DND-41 (cell line): ENCODE data around the gene TMEM223.

Experiments used
- EZH2 ChIP-seq: IDR thresholded peaks from 3 replicates; pipeline ENCODE4 v1.6.1; 2012; ENCODE audit warnings: borderline replicate concordance, low read depth, mild to moderate bottlenecking, moderate library complexity, low read length, inconsistent platforms; ENCODE audit not compliant: severe bottlenecking
- TF ChIP-seq, protein P1 (sequence below): IDR thresholded peaks from 2 replicates; pipeline ENCODE4 v1.5.1; 2012; ENCODE audit warnings: borderline replicate concordance, low read length, moderate library complexity, mild to moderate bottlenecking; ENCODE audit not compliant: poor library complexity, severe bottlenecking; ENCODE audit errors: extremely low read depth

DNA sequence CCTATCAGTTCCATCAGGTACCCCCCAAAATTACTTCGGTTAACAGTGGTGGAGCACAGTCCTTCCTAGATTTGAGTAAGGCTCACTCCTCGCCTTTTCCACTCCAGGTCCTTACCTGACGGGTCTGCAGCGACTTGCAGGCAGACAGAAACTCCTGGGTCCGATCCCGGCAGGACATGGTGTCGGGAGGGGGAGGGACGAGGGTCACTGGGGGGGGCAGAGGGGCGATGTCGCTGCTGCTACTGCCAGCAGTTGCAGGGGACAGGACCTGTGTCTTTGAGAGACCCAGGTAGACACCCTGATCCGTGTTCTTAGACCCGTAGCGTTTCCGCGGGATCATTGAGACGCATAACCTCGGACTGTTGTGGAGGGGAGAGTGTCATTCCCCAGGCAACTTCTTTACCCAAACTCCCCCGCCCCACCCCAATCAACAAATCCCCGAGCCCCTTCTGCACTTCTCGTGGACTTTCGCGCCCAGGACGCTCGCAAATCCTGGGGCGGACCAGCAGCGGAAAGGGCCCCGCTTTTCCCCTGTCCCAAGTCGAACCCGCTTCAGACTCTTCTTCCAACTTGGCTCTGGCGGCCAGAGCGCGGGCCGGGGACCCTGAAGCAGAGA lies 39.2 kb upstream of the TMEM223 start:
- TF ChIP-seq, protein P1, sequence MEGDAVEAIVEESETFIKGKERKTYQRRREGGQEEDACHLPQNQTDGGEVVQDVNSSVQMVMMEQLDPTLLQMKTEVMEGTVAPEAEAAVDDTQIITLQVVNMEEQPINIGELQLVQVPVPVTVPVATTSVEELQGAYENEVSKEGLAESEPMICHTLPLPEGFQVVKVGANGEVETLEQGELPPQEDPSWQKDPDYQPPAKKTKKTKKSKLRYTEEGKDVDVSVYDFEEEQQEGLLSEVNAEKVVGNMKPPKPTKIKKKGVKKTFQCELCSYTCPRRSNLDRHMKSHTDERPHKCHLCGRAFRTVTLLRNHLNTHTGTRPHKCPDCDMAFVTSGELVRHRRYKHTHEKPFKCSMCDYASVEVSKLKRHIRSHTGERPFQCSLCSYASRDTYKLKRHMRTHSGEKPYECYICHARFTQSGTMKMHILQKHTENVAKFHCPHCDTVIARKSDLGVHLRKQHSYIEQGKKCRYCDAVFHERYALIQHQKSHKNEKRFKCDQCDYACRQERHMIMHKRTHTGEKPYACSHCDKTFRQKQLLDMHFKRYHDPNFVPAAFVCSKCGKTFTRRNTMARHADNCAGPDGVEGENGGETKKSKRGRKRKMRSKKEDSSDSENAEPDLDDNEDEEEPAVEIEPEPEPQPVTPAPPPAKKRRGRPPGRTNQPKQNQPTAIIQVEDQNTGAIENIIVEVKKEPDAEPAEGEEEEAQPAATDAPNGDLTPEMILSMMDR: no peak
- TF ChIP-seq EZH2: no peak
